Posterior cingulate gyrus (tissue), 11 donors: ENCODE results near the gene HIGD2A.

Experiments used
- DNase-seq, 10 donors: peaks; one replicate each; pipeline versions ENCODE4 v3.0.0 to v3.0.0-alpha.2; 2020 to 2021; ENCODE audit warnings: mixed read lengths in 3 of 10
- intact Hi-C: fragments of 100-400 bp; cut with DNase I; formaldehyde crosslinking; loops from one replicate; pipeline ENCODE4 v1.15.1; 2023

The HIGD2A gene

DNA sequence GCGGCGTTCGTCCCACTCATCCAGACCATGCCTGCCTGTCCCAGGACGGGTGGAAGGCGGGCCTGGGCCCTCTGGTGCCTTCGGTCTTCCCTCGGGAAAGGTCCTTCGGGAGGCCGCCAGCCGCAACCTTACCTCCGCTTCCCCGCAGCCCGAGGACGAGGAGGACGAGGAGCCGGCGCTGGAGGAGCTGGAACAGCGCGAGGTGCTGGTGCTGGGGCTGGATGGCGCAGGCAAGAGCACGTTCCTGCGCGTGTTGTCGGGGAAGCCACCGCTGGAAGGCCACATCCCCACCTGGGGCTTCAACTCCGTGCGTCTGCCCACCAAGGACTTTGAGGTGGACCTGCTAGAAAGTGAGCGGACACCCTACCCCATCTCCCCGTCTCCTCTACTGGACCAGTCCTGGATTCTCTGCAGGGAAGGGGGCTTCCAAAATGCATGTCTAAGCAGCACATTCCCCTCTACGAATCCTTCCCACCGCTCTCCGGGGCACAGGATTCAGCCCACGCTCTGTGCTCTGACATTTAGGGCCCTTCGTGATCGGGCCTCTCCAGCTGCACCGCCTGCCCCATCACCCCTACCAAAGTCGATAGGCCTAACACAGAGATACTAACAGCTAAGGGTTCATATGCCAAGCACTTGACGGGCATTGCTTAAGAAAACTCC lies 22.2 kb upstream of the HIGD2A start:
- intact Hi-C loops: no loop called here
- DNase-seq: no peak

DNA sequence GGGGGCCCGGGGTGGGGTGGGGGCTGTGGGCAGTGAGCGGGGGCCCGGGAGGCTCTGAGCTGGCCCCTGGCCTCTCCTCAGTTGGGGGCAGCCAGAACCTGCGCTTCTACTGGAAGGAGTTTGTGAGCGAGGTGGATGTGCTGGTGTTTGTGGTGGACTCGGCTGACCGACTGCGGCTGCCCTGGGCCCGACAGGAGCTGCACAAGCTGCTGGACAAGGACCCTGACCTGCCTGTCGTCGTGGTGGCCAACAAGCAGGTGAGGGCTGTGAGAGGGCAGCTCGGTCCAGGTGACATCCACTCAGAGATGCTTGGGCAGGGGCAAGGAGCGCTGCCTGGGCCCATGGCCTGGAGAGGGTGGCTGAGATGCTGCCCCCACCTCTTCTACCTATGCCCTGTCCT lies 19.8 kb upstream of the HIGD2A start:
- intact Hi-C loops: no loop called here
- DNase-seq: no peak

DNA sequence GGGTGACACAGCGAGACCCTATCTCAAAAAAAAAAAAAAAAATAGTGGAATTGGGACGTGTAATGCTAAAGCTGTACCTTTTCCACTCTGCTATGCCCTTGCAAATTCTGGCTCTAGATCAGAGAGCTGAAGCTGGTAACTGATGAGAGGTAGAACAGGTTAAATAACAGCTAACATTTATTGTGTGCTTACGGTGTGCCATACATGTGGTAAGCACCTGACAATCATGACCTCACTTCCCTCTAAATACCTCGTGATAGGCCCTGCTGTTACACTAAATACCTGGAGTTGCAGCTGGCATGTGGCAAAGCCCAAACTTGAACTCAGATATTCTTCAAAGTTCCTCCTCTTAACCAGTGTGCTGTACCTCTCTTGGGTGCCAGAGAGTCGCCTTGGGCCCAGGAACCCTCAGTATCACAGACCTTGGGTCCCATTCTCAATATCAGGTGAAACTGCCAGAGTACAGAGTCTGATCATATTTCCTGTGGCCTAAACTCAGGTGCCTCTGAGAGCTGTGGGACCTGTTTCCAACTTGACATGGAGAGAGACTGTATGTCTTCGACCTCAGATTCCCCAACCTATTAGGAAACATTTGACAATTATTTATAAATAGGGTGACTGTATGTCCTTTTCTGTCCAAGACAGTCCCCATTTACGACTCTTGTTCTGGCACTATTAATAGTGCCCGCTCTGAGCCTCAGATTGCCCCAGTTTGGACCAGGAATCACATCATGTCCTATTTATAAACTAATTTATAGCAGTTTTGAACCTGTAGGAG lies 18.4 kb upstream of the HIGD2A start:
- DNase-seq: no peak
- intact Hi-C loops: no loop called here

DNA sequence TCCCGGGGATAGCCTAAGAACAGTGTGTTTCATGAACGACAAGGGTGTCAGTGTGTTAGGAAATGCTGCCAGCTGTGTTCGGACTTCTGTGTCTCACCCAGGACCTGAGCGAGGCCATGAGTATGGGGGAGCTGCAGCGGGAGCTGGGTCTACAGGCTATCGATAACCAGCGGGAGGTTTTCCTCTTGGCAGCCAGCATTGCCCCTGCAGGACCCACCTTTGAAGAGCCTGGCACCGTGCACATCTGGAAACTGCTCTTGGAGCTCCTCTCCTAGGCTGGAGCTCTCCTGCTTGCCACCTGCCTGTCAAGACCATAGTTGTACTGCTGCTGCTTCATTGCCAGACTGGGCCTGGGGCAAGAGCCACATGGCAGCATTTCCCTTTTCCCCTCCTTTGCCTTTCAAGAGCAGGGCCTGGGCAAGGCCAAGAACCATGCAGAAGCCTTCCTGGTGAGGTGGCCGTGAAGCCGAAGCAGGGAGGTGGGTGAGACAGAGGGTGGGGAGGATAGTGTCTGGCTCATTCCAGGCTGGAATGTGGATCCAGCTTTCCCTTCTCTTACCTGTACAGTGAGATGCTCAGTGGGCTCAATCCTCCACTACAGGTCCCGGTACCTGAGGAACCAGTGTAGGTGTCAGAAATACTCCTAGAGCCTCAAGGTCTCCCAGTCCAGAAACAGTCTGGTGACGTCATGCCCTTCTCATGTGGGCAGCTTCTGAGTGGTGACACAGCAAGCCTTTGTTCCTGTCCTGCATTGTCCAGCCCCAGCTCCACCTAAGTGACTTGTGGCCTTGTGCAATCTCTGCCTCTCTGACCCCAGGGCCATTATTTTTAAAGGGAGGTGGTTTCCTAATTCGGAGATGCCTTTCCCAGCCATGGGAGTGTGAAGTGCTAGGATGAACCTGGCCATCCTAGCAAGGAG lies 16.7 kb upstream of the HIGD2A start:
- intact Hi-C loops: no loop called here
- DNase-seq: peak in 2 of 10 donors; percentile 43 to 51

DNA sequence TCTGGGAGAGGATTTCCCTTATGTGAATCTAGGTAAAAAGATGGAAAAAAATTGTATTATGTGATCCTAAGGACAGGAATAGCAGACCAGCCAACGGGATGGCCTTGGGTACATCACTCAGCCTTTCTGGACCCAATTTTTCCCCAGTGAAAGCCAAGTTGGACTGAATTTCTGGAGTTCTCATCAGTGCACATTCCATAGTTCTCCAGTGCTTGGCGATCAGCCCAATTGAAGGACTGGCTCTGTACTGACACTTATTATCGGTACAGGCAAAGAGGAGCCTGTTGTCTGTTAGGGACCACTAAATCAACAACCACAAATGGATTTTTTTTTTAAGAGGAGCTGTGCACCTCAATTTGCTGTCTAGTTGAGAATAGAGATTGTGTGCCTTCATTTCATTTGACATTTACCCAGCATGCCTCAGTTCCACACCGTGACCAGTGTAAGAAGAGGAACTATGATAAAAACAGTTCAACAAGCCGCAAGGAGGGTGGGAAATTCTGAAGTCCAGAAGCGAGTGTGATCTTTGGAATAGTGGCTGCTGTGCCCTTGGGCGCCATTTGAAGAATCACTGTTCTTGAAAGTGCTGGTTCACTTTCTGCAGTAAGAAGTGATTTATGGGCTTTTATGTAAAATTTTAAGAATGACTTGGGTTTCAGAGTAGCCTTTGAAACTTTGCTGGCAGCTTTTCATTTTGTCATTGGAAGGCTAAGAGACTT lies 15.3 kb upstream of the HIGD2A start:
- intact Hi-C loops: no loop called here
- DNase-seq: peak in 1 of 10 donors; percentile 35

DNA sequence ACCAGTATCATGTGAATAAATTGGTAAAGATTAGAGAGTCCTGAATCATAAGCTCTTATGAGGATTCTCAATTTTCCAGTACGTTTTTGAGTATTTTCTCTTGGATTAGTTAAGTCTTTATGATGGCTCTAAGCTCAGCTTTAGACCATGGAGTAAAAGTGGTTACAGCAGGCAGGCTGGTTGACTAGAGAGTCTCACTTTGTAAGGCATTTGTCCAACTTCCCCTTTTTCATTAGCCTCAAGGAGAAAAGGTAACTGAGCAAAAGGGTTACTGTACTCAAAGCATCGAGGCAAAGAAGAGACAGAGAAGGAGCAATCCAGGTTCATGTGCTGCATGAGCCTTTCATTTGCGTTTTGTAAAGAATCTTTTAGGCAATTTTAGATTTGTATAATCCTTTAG lies 8.7 kb upstream of the HIGD2A start:
- intact Hi-C loops: loop anchor here (10.0 kb wide), 1 partner anchor 155 kb away; the partner anchor contains the start of gene RNF44
- DNase-seq: no peak

DNA sequence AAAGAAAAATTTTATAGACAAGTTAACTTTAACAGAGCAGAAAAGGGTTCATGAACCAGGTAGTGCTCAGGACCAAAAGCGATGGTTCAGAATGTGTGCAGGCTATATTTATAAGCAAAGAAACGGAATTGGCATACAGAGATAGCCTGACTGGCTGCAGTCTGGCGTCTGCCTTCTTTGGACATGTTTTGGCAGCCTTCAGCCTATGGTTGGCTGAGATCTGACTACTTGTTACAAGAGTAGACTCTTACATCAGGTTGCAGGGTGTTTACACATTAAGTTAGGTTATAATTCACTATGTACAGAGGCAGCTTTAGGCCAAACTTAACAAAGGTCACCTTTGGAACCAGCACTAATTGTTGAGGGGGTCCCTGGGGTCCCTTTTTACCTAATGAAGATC lies 7.1 kb upstream of the HIGD2A start:
- intact Hi-C loops: loop anchor here (10.0 kb wide), 1 partner anchor 153 kb away; the partner anchor contains the start of gene RNF44
- DNase-seq: peak in 1 of 10 donors; percentile 64

DNA sequence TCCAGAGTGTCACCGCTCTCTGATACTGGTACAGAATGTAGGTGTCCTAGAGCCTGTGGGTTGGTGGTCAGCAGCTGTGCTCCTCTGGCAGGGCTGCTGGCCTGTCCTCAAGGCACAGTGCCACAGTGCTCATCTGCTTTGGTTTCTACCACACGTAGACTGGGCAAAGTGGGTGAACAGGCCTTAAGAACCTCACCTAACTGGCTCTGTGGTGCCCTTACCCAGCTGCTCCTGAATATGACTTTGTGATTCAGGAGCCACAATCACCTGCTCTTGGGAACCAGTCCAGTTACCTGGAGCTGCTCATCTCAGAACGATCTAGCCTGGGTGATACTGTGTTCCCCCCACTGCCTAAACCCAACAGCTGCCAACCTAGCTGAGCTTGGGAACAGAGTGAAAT lies 6.6 kb upstream of the HIGD2A start:
- intact Hi-C loops: loop anchor here (10.0 kb wide), 1 partner anchor 153 kb away; the partner anchor contains the start of gene RNF44
- peak in 1 of 10 donors; percentile 58 for DNase-seq

DNA sequence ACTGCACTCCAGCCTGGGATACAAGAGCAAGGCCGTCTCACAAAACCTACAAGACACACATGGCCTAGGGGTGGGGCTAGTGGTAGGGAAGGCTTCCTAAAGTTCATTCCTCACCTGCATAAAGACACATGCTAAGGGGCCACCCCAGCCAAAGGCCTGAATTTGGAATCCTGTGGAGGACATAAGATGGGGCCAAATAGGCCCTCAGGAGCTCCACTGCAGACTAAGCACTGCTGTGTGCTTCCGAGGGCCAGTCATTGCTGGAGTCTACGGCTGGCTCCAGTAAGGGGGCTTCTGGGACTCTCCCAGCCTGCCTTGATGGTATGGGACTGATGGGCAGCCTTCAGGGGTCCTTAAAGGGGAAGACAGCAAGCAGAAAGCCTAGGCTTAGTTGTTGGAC lies 5.8 kb upstream of the HIGD2A start:
- peak in 1 of 10 donors; percentile 61 for DNase-seq
- intact Hi-C loops: loop anchor here (10.0 kb wide), 1 partner anchor 152 kb away; the partner anchor contains the start of gene RNF44

DNA sequence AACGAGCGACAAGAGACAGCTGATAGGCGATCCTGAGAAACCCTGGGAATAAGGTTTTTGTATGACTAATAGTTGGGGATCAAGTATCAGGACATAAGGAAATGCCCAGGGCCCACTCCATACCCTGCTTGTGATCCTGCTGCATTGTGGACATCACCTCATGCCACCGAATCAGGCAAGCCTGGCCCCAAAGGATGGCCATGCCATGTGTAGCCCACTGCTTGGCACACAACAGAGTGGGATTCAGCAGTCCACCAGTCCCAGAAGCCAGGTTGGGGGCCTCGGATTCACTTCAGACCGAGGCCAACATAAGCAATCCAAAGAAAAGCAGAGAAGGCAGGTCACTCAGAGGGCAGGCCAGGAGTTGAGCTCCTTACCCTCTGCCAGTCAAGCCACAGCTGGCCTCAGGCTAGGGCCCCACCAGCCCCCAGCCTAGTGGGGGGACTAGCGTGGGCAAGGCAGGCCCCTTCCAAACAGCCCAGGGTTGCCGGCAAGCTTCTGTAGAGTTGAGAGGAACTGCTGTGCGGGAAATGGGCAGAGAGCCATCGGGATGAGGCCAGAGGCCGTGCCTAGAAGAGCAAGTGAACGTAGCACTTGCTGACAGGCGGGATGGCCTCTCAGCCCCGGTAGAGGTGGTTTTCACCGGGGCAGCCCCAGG lies 5.2 kb upstream of the HIGD2A start:
- DNase-seq: peak in 1 of 10 donors; percentile 51
- intact Hi-C loops: loop anchor here (10.0 kb wide), 1 partner anchor 151 kb away; the partner anchor contains the start of gene RNF44

DNA sequence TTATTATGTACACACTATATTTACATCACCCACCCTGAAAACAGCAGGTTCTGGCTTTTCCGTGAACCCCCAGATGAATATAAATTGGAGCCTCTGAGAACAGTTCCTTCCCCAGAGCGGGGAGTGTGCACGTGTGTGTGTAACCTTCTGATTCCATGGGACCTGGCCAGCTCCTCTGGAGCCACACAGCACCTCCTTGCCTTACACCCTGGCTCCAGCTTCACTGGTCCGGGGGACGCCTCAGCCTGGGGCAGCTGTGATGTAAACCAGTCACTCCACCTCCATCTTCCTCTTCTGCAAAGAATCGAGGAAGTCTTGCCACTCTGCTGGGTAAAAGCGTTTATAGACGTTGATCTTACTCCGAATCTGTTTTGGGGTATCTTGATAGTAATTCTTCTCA lies 4.6 kb upstream of the HIGD2A start:
- intact Hi-C loops: loop anchor here (10.0 kb wide), 1 partner anchor 151 kb away; the partner anchor contains the start of gene RNF44
- DNase-seq: no peak

DNA sequence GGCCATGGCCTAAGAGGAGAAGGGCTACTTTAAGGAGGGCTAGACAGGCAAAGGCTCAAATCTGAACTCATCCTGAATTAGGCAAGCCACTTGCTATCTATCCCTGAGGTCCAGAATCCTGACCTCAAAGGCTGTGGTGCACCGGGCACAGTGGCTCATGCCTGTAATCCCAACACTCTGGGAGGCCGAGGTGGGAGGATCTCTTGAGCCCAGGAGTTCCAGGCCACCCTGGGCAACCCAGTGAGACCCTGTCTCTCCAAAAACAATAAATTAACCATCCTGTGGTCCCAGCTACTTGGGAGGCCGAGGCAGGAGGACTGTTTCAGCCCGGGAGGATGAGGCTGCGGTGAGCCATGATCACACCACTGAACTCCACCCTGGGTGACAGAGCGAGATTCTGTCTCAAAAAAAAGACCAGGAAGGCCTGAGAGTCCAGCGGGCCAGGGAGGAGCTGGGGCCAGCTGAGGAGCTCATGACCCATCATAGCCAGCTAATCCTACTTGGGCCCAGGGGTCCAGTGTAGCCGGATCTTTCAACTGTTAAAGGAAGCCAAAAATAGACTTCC lies 4.1 kb upstream of the HIGD2A start:
- intact Hi-C loops: loop anchor here (10.0 kb wide), 1 partner anchor 150 kb away; the partner anchor contains the start of gene RNF44
- DNase-seq: peak in 2 of 10 donors; percentile 55 to 65

DNA sequence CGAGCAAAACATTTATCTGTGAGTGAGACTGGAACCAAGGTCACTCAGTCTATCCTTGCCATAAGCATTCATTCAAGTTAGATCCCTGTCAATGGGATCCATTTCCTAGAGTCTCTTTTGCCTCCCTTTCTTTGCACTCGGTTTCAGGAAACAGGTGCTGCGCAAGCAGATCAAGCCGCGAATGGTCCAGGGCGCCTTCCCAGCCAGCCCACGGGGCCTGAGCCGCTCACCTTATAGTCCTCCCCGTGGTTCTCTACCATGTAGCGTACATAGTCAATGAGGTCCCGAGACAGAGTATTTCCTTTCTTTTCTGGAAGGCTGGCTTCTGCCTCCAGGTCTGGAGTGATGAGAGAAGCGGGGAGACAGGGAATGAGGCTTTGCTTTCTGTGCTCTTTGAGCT lies 3.6 kb upstream of the HIGD2A start:
- DNase-seq: peak in 1 of 10 donors; percentile 67

DNA sequence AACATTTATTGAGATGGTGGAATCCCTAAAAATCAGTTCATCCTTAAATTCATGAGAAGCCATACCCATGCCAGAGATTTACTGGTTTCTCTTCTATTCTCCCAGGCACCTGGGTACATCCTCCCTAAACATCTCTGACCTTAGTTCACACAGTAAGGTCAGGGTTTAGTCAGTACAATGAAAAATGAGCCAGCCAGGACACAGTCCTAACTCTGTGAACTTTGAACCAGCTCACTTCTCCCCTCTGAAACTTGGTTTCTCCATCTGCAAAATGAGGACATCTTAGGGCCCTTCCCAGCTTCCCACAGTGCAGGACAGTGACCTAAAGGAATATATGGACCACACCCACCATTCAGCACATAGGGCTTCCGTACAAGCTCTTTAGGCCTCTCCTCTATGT lies 2.1 kb upstream of the HIGD2A start:
- no peak for DNase-seq
- intact Hi-C loops: loop anchor here (10.0 kb wide), 1 partner anchor 148 kb away; the partner anchor contains the start of gene RNF44

More for the DNA sequence above, 3.6 kb upstream of the HIGD2A start:
- intact Hi-C loops: loop anchor here (10.0 kb wide), 1 partner anchor 150 kb away; the partner anchor contains the start of gene RNF44

DNA sequence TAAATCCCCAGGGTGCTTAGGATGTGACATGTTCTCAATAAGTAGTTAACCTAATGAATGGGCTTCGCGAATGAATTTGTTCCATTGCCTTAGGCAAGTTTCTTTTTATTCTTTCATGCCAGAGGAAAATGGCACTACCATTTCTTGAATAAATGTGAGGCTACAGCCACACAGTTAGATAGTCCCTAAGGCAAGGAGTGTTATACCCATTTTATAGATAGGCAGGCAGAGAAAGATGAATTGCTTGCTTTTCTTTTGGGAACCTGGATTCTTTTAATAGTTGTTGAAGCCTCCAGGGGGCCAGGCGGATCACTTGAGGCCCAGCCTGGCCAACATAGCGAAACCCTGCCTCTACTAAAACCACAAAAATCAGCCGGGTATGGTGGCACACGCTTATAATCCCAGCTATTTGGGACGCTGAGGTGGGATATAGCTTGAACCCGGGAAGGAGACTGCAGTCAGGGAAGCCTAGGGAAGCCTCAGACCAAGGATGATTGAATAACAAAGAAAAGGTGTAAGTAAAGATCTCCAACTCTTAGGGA lies 1.1 kb upstream of the HIGD2A start:
- intact Hi-C loops: loop anchor here (10.0 kb wide), 1 partner anchor 147 kb away; the partner anchor contains the start of gene RNF44
- DNase-seq: peak in 1 of 10 donors; percentile 22

DNA sequence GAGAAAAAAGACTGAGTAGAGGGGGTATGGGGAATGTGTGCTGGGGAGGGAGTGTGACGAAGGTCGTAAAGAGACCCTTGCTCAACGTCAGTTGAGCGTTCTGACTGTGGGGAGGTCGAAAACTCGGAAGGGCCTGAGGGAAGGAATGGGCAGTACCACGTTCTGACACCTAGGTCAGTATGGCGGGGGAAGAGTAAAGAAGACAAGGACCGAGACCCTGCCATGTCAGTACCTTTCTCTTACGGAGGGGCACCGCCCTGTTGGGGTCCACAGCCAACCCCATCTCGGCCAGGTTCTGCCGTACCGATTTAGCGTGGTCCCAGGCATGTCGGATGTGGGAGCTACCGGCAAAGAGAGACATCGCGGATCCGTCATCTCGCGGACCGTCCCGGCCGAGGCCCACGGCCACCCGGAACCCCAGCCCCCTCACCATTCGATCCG lies 528 bp upstream of the HIGD2A start:
- intact Hi-C loops: loop anchor here (2.0 to 10.0 kb wide), 2 partner anchors 61 to 147 kb away; partner anchors contain the start of genes FAF2 and RNF44
- no peak for DNase-seq

DNA sequence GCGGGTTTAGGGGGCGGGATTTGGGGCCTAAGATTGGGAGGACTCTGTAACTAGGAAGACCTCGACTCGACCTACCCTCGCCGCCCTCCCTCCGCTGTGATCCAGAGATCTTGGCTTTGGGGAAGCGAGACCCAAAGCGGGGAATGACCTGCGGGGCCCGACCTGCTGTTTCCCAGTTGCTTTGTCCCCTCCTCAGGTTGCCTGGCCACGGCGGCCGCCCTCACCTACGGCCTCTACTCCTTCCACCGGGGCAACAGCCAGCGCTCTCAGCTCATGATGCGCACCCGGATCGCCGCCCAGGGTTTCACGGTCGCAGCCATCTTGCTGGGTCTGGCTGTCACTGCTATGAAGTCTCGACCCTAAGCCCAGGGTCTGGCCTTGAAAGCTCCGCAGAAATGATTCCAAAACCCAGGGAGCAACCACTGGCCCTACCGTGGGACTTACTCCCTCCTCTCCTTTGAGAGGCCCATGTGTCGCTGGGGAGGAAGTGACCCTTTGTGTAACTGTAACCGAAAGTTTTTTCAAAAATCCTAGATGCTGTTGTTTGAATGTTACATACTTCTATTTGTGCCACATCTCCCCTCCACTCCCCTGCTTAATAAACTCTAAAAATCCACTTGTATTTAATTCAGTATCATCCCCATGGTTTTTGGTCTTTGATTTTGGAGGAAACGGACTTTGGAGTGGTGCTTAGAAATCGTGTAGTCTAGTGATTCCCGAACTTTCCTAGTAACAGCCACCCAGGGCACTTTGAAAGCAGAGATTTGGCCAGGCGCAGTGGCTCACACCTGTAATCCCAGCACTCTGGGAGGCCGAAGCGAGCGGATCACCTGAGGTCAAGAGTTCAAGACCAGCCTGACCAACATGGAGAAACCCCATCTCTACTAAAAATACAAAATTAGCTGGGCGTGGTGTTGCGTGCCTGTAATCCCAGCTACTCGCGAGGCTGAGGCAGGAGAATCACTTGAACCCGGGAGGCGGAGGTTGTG lies 878 bp downstream of the HIGD2A start:
- DNase-seq: peak in 1 of 10 donors; percentile 43
- intact Hi-C loops: loop anchor here (1.0 to 10.0 kb wide), 3 partner anchors 28 to 145 kb away; partner anchors contain the start of genes FAF2, KIAA1191 and RNF44
